Heart right ventricle (tissue), 16 donors: Measurements from ENCODE around the gene FBXW2. TPM values are rescaled to one million over a fixed set of nuclear protein-coding genes. Genes with fewer than 3 reads are reported as not detected.

Source experiments
- ATAC-seq, 8 donors: fragments of 200-7000 bp; cut with Tn5 transposase; one replicate each; pipeline ENCODE4 v1.9.1; 2020; ENCODE audit warnings: mild to moderate bottlenecking in 8 of 8, moderate library complexity in 8 of 8, moderate number of reproducible peaks in 1 of 8
- DNase-seq, 2 donors: peaks; one replicate each; pipeline ENCODE4 v3.0.0-alpha.2; 2020
- H3K27ac ChIP-seq, 10 donors: fragments of 200-600 bp; sonication (generic) in 2 of 10; one replicate each; pipeline versions ENCODE4 v1.5.0 to v1.8.0; 2020 to 2022; ENCODE audit warnings: mild to moderate bottlenecking in 3 of 10
- H3K27me3 ChIP-seq, 7 donors: fragments of 200-600 bp; one replicate each; pipeline ENCODE4 v1.8.0; 2021 to 2022; ENCODE audit warnings: mild to moderate bottlenecking in 2 of 7
- H3K36me3 ChIP-seq, 9 donors: fragments of 200-600 bp; sonication (generic) in 1 of 9; one replicate each; pipeline versions ENCODE4 v1.5.0 to v1.8.0; 2020 to 2022; ENCODE audit warnings: mild to moderate bottlenecking in 2 of 9
- H3K4me1 ChIP-seq, 9 donors: fragments of 200-600 bp; sonication (generic) in 1 of 9; one replicate each; pipeline versions ENCODE4 v1.5.0 to v1.8.0; 2020 to 2022; ENCODE audit warnings: mild to moderate bottlenecking in 4 of 9
- H3K4me3 ChIP-seq, 10 donors: fragments of 200-600 bp; sonication (generic) in 2 of 10; one replicate each; pipeline versions ENCODE4 v1.5.0 to v1.8.0; 2020 to 2022; ENCODE audit warnings: mild to moderate bottlenecking in 7 of 10, moderate library complexity in 2 of 10
- H3K9me3 ChIP-seq, 11 donors: fragments of 200-600 bp in 10 of 11; sonication (generic) in 2 of 11; one replicate each; pipeline versions ENCODE4 v1.5.0 to v1.8.0; 2013 to 2022; ENCODE audit warnings: mild to moderate bottlenecking in 2 of 11, control low read depth in 1 of 11, moderate library complexity in 1 of 11
- WGBS, 2 donors: extraction: QIAGEN DNeasy Blood & Tissue Kit; methylation state at CpG; one replicate each; pipeline ENCODE4 v1.1.7; 2013; ENCODE audit warnings: inconsistent platforms in 1 of 2; 5-methylcytosine and 5-hydroxymethylcytosine counted together
- intact Hi-C, 10 donors: fragments of 100-400 bp; cut with DNase I; formaldehyde crosslinking; loops; one replicate each; pipeline versions ENCODE4 v1.11.1 to v1.14.2; 2022
- polyA plus RNA-seq, 2 donors: library from polyadenylated mRNA; stranded (reverse); fragments of 200-250 nt; gene quantifications; one replicate each; pipeline ENCODE4 v1.2.3, GENCODE V29; 2013
- total RNA-seq, 10 donors: library from RNA; stranded (reverse); fragmentation: NEBNext Ultra II Directional in 3 of 10; extraction: Animal tissue kit (Norgen Biotek cat#: 25700) in 3 of 10; gene quantifications; one replicate each; pipeline versions ENCODE4 v1.2.1 to v1.2.4, GENCODE V29; 2021 to 2023
- TF ChIP-seq, protein P1 (sequence below), 9 donors: fragments of 200-600 bp; sonication (generic) in 2 of 9; IDR thresholded peaks; one replicate each; pipeline versions ENCODE4 v1.5.0 to v1.8.0; 2021 to 2022; ENCODE audit warnings: antibody characterized with exemption in 9 of 9, mild to moderate bottlenecking in 5 of 9, moderate library complexity in 1 of 9
- donor health status: Arrhythmogenic right ventricular cardiomyopathy.
- donor health status: ischemic (EF 13 %, LVEDD 7.1; RV severe dilation, severe dysfunction).
- donor health status: healthy with polysubstance abuse.
- donor health status: DM: no; HTN: yes; CAD: no.
- donor health status: DM: no; HTN: no; CAD: no.
- donor health status: ischemic (EF 25% LVEDD 6.9; RV normal size, moderate dysfunction).
- donor health status: ischemic (EF 25% LVEDD 5.7; RV mildly dilated, moderate dysfunction).
- donor health status: healthy.
- donor health status: DM: yes; HTN: yes; CAD: no.
- donor health status: Ischemic cardiomyopathy.
- donor health status: ischemic (EF 35%, LVEDD 5.7; RV mildly dilated, moderate dysfunction).
- donor health status: nonischemic (EF 11% LVEDD 7.7; RV severe dilation, severe dysfunction).
- donor health status: DM: yes; HTN: yes; CAD: no.
- donor health status: PGD.
- donor health status: ischemic (EF 29% LVEDD 5.4; RV normal size, mild dysfunction).
- donor health status: nonischemic (EF 23%, LVEDD 6.1; RV moderate dilation, normal function).

The FBXW2 gene
- total and polyA plus RNA-seq, 12 donors, result 7.5 to 52.0 (median 44.8) TPM

DNA sequence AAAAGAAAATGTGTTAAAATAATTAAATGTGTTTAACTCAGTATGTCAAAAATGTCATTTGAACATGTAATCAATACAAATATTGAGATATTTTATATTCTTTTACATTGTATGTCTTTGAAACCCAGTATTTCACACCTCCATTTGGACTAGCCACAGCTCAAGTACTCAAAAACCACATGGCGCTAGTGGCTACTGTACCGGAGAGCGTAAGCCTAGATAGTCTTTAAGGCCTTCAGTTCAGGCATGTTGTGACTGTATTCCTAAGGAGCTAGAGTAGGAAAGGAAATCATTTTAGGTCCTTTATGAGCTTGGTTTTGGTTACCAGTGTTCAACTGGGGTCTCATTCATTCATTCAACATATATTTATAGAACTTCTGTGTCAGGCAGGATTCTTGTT, 12.8 kb downstream of the FBXW2 start:
- Histone ChIP-seq H3K9me3 (no peaks in the 10 kb centered on the region), H3K4me1 (peaks cover 0 to 24% (median 0%) of the 10 kb centered on the region in 9 donors), H3K36me3 (peaks cover 0 to 84% (median 22%) of the 10 kb centered on the region in 9 donors), H3K4me3 (no peak overlapping the region), H3K27me3 (no peaks in the 10 kb centered on the region), H3K27ac (no peak overlapping the region)
- TF ChIP-seq, protein P1, sequence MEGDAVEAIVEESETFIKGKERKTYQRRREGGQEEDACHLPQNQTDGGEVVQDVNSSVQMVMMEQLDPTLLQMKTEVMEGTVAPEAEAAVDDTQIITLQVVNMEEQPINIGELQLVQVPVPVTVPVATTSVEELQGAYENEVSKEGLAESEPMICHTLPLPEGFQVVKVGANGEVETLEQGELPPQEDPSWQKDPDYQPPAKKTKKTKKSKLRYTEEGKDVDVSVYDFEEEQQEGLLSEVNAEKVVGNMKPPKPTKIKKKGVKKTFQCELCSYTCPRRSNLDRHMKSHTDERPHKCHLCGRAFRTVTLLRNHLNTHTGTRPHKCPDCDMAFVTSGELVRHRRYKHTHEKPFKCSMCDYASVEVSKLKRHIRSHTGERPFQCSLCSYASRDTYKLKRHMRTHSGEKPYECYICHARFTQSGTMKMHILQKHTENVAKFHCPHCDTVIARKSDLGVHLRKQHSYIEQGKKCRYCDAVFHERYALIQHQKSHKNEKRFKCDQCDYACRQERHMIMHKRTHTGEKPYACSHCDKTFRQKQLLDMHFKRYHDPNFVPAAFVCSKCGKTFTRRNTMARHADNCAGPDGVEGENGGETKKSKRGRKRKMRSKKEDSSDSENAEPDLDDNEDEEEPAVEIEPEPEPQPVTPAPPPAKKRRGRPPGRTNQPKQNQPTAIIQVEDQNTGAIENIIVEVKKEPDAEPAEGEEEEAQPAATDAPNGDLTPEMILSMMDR (IDR thresholded peaks at IDR 0.05), result no peak
- intact Hi-C loops, result no loop called here
- ATAC-seq (no peak), DNase-seq (no peak)
- WGBS, 2 donors, result 96 to 100% methylated on average over 3 of the region's 3 CpGs

DNA sequence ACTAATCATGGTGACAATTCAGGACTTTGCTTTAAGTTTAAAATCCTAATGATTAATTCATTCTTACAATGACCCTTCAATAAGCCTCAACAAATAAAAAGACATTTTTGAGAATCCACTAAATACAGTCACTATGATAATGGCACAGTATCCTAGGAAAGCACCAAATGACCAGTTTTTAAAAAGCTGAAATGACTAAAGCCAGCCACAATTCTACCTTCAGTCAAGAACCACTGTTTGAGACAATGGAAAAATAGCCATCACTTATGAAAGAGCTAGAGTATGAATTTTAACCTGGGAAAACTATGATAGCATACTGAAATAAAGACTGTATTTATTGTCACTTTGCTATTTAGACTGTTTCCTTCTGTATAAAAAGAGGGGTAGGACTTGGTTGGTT, 14.0 kb downstream of the FBXW2 start:
- intact Hi-C loops, result no loop called here
- H3K4me3 ChIP-seq, result no peak overlapping the region
- no peak overlapping the region for H3K27ac ChIP-seq
- H3K9me3 ChIP-seq, result no peaks in the 10 kb centered on the region
- DNase-seq (no peak), ATAC-seq (no peak)
- peaks cover 0 to 17% (median 0%) of the 10 kb centered on the region in 9 donors for H3K4me1 ChIP-seq
- TF ChIP-seq, protein P1 (IDR thresholded peaks at IDR 0.05), result no peak
- no peaks in the 10 kb centered on the region for H3K27me3 ChIP-seq
- peaks cover 0 to 88% (median 28%) of the 10 kb centered on the region in 9 donors for H3K36me3 ChIP-seq

DNA sequence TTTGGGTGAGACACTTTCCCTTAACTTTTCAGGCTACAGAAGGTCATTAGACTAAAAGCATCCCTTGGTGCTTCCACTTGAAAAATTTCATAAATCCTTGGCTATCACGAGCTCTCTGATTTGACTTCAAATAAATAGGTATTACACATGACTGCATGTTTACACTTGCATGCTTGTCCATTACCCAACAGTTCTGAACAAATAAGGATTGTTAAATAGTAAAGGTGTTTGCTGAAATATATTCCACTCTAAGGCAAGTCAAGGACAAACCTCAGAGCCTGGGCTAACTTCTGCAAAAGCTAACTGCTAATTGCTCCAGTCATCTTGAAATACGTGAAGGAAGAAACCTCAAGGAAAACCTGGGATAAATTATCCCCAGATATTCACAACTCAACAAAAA, 14.5 kb downstream of the FBXW2 start:
- intact Hi-C loops, result no loop called here
- TF ChIP-seq, protein P1 (IDR thresholded peaks at IDR 0.05), result no peak
- no peaks in the 10 kb centered on the region for H3K9me3 ChIP-seq
- no peaks in the 10 kb centered on the region for H3K27me3 ChIP-seq
- no peak overlapping the region for H3K4me3 ChIP-seq
- ATAC-seq (no peak), DNase-seq (no peak)
- no peak overlapping the region for H3K27ac ChIP-seq
- H3K36me3 ChIP-seq, result peaks cover 0 to 88% (median 28%) of the 10 kb centered on the region in 9 donors
- 91 to 96% methylated on average over 2 of the region's 2 CpGs for WGBS, 2 donors
- peaks cover 0 to 12% (median 0%) of the 10 kb centered on the region in 9 donors for H3K4me1 ChIP-seq

DNA sequence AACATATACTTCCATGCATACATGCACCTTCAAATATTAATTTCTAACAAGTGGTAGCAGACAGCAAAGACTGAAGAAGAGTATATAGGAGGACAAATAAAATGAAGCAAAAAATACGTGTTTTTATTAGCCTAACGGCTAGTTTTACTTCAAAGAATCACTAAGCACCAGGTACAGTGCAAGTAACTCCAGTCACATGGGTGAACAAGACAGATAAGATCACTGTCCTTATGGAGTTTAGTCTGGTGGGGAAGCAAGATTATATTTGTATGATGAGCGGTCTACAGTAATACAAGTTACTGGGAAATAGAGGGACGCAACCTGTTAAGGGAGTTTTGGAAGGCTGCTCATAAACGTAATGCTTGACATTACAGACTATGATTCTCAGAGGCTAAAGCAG, 16.0 kb downstream of the FBXW2 start:
- TF ChIP-seq, protein P1 (IDR thresholded peaks at IDR 0.05), result no peak
- no peaks in the 10 kb centered on the region for H3K27me3 ChIP-seq
- WGBS, 2 donors, result 94 to 97% methylated on average over 5 of the region's 5 CpGs
- ATAC-seq (no peak), DNase-seq (no peak)
- no peaks in the 10 kb centered on the region for H3K9me3 ChIP-seq
- H3K4me3 ChIP-seq, result no peak overlapping the region
- peaks cover 0 to 88% (median 28%) of the 10 kb centered on the region in 9 donors for H3K36me3 ChIP-seq
- no peak overlapping the region for H3K27ac ChIP-seq
- peaks cover 0 to 3% (median 0%) of the 10 kb centered on the region in 9 donors for H3K4me1 ChIP-seq
- intact Hi-C loops, result no loop called here
